AG04449 (cell line): Measurements from ENCODE around the gene SORBS1.

Experiments
- CTCF ChIA-PET: fragments of 350-600 bp; formaldehyde crosslinking; extraction: SDS; loops from one replicate; lab custom pipeline; 2021; ENCODE audit warnings: antibody characterized with exemption; lab: Yijun Ruan, JAX
- POLR2A ChIA-PET: fragments of 400-600, 350-600 bp; formaldehyde crosslinking; extraction: SDS; loops from one replicate; lab custom pipeline; 2020; ENCODE audit warnings: antibody characterized with exemption, inconsistent platforms; lab: Yijun Ruan, JAX
- DNase-seq: peaks from one replicate; pipeline ENCODE4 v3.0.0-alpha.2; 2010; ENCODE audit warnings: low read depth, low spot score
- H3K4me3 ChIP-seq: 2 replicates; pipeline ENCODE4 v1.5.1; 2011; ENCODE audit warnings: low read depth, mild to moderate bottlenecking, control low read depth, low read length
- CTCF ChIP-seq: IDR thresholded peaks from one replicate; pipeline ENCODE4 v1.5.1; 2011; ENCODE audit warnings: mild to moderate bottlenecking, moderate library complexity, low read length, control low read depth, inconsistent platforms; ENCODE audit not compliant: insufficient read depth; ENCODE audit errors: missing control alignments

SORBS1 gene

GRCh38 chr10:95508730-95509129, 52.4 kb downstream of the SORBS1 start:
- no peak overlapping the region for H3K4me3 ChIP-seq
- POLR2A ChIA-PET, result no interaction called here
- no peak for TF ChIP-seq CTCF
- DNase-seq, result no peak
- CTCF ChIA-PET, result no interaction called here

- TF ChIP-seq CTCF, result no peak
- CTCF ChIA-PET, result no interaction called here
- no peak overlapping the region for H3K4me3 ChIP-seq
- no peak for DNase-seq
- POLR2A ChIA-PET, result no interaction called here
Observed at GRCh38 chr10:95506056-95506737, 55.0 kb downstream of the SORBS1 start.

- CTCF ChIA-PET, result no interaction called here
- POLR2A ChIA-PET, result no interaction called here
- no peak for TF ChIP-seq CTCF
- H3K4me3 ChIP-seq, result no peak overlapping the region
- DNase-seq, result no peak
Observed at GRCh38 chr10:95505641-95506040, 55.5 kb downstream of the SORBS1 start.

GRCh38 chr10:95505084-95505610, 56.0 kb downstream of the SORBS1 start:
- H3K4me3 ChIP-seq, result no peak overlapping the region
- CTCF ChIA-PET, result no interaction called here
- TF ChIP-seq CTCF, result no peak
- POLR2A ChIA-PET, result no interaction called here
- DNase-seq, result no peak

- no peak for TF ChIP-seq CTCF
- no peak for DNase-seq
- ChIA-PET CTCF (no interaction called here), POLR2A (no interaction called here)
- H3K4me3 ChIP-seq, result no peak overlapping the region
Observed at GRCh38 chr10:95504246-95504691, 56.9 kb downstream of the SORBS1 start.

- TF ChIP-seq CTCF, result no peak
- POLR2A ChIA-PET, result no interaction called here
- H3K4me3 ChIP-seq, result no peak overlapping the region
- CTCF ChIA-PET, result no interaction called here
- DNase-seq, result no peak
Observed at GRCh38 chr10:95503526-95503925, 57.6 kb downstream of the SORBS1 start.
